Stimulated activated naive CD4-positive, alpha-beta T cell treated with Interleukin-2 at 50 U/mL for 16 hours (primary cell): ENCODE data around the gene RGPD5.
"Not testable (repeated sequence)": the region's sequence is repeated elsewhere in the genome, so short reads cannot be mapped to it uniquely, and the experiment has no call there.

Source experiments
- DNase-seq: peaks from one replicate; lab custom pipeline; 2025; lab: John Stamatoyannopoulos, UW

RGPD5 gene

GRCh38 chr2:109893736-109894135 lies 99.6 kb downstream of the RGPD5 start:
- not testable (repeated sequence) for DNase-seq

- not testable (repeated sequence) for DNase-seq
These were observed 100.0 kb downstream of the RGPD5 start for GRCh38 chr2:109894141-109894540.

- not testable (repeated sequence) for DNase-seq
These were observed 101.2 kb downstream of the RGPD5 start for GRCh38 chr2:109895090-109895869.

GRCh38 chr2:109896212-109896611 lies 102.1 kb downstream of the RGPD5 start:
- not testable (repeated sequence) for DNase-seq

GRCh38 chr2:109897769-109898461 lies 103.8 kb downstream of the RGPD5 start:
- not testable (repeated sequence) for DNase-seq

GRCh38 chr2:109898462-109899336 lies 104.6 kb downstream of the RGPD5 start, which contains the start of gene LIMS3:
LIMS3 (plus strand) TSS chr2:109898688; CDS start chr2:109898729, 41 bp downstream.
- not testable (repeated sequence) for DNase-seq

- DNase-seq, result not testable (repeated sequence)
These were observed 111.7 kb downstream of the RGPD5 start for GRCh38 chr2:109905796-109906195.
